Heart left ventricle (tissue), 16 donors: Measurements from ENCODE around the gene CARHSP1. TPM values are rescaled to one million over a fixed set of nuclear protein-coding genes. Genes with fewer than 3 reads are reported as not detected.

Source experiments
- ATAC-seq, 4 donors: fragments of 200-7000 bp; cut with Tn5 transposase; one replicate each; pipeline ENCODE4 v1.9.1; 2020 to 2022; ENCODE audit warnings: moderate library complexity in 4 of 4, mild to moderate bottlenecking in 3 of 4, moderate number of reproducible peaks in 1 of 4
- DNase-seq, 5 donors: peaks; one replicate each; pipeline ENCODE4 v3.0.0-alpha.2; 2020
- H3K27ac ChIP-seq, 12 donors: fragments of 200-600 bp; sonication (generic) in 4 of 12; one replicate each; pipeline versions ENCODE4 v1.5.0 to v1.8.0; 2016 to 2022; ENCODE audit warnings: mild to moderate bottlenecking in 2 of 12
- H3K27me3 ChIP-seq, 9 donors: fragments of 200-600 bp; sonication (generic) in 2 of 9; one replicate each; pipeline versions ENCODE4 v1.5.1 to v1.8.0; 2016 to 2022; ENCODE audit warnings: mild to moderate bottlenecking in 3 of 9
- H3K36me3 ChIP-seq, 9 donors: fragments of 200-600 bp; sonication (generic) in 2 of 9; one replicate each; pipeline versions ENCODE4 v1.5.0 to v1.8.0; 2018 to 2022; ENCODE audit warnings: mild to moderate bottlenecking in 2 of 9
- H3K4me1 ChIP-seq, 12 donors: fragments of 200-600 bp; sonication (generic) in 4 of 12; one replicate each; pipeline versions ENCODE4 v1.5.0 to v1.8.0; 2016 to 2022; ENCODE audit warnings: mild to moderate bottlenecking in 3 of 12
- H3K4me3 ChIP-seq, 12 donors: fragments of 200-600 bp; sonication (generic) in 4 of 12; one replicate each; pipeline versions ENCODE4 v1.5.0 to v1.8.0; 2017 to 2022; ENCODE audit warnings: mild to moderate bottlenecking in 9 of 12, moderate library complexity in 4 of 12
- H3K9me3 ChIP-seq, 12 donors: fragments of 200-600 bp; sonication (generic) in 4 of 12; one replicate each; pipeline versions ENCODE4 v1.5.0 to v1.8.0; 2016 to 2022; ENCODE audit warnings: mild to moderate bottlenecking in 1 of 12
- POLR2A ChIP-seq, 2 donors: fragments of 450-650 bp; IDR thresholded peaks; one replicate each; pipeline ENCODE4 v1.6.1; 2017; ENCODE audit warnings: antibody characterized with exemption in 2 of 2, mild to moderate bottlenecking in 2 of 2, moderate library complexity in 2 of 2
- WGBS, 4 donors: extraction: QIAGEN DNeasy Blood & Tissue Kit in 2 of 4; methylation state at CpG; one replicate each; pipeline versions ENCODE4 v1.1.5 to v1.1.7; 2013 to 2018; 5-methylcytosine and 5-hydroxymethylcytosine counted together
- intact Hi-C, 10 donors: fragments of 100-400 bp; cut with DNase I; formaldehyde crosslinking; loops; one replicate each; pipeline versions ENCODE4 v1.11.1 to v1.14.2; 2022
- polyA plus RNA-seq, 2 donors: library from polyadenylated mRNA; stranded (reverse); fragments of 200-250 nt; gene quantifications; one replicate each; pipeline ENCODE4 v1.2.3, GENCODE V29; 2013
- total RNA-seq, 9 donors: library from RNA; depleted of rRNA in 2 of 9; stranded (reverse); fragments of >200 nt in 2 of 9; fragmentation: NEBNext Ultra II Directional in 3 of 9; extraction: Animal tissue kit (Norgen Biotek cat#: 25700) in 3 of 9; gene quantifications; one replicate each; pipeline versions ENCODE4 v1.1.0 to v1.2.4, GENCODE V29; 2016 to 2023
- TF ChIP-seq, protein P1 (sequence below), 12 donors: fragments of 200-600 bp; sonication (generic) in 4 of 12; IDR thresholded peaks; one replicate each; pipeline versions ENCODE4 v1.5.0 to v1.8.0; 2018 to 2022; ENCODE audit warnings: antibody characterized with exemption in 12 of 12, mild to moderate bottlenecking in 5 of 12
- donor health status: ischemic (EF 13 %, LVEDD 7.1; RV severe dilation, severe dysfunction).
- donor health status: healthy with polysubstance abuse.
- donor health status: DM: no; HTN: yes; CAD: no.
- donor health status: DM: no; HTN: no; CAD: no.
- donor health status: ischemic (EF 25% LVEDD 6.9; RV normal size, moderate dysfunction).
- donor health status: ischemic (EF 25% LVEDD 5.7; RV mildly dilated, moderate dysfunction).
- donor health status: healthy.
- donor health status: DM: yes; HTN: yes; CAD: no.
- donor health status: ischemic (EF 35%, LVEDD 5.7; RV mildly dilated, moderate dysfunction).
- donor health status: nonischemic (EF 11% LVEDD 7.7; RV severe dilation, severe dysfunction).
- donor health status: DM: yes; HTN: yes; CAD: no.
- donor health status: PGD.
- donor health status: ischemic (EF 29% LVEDD 5.4; RV normal size, mild dysfunction).
- donor health status: nonischemic (EF 23%, LVEDD 6.1; RV moderate dilation, normal function).

CARHSP1 gene
- total and polyA plus RNA-seq, 11 donors = 20.0 to 62.4 (median 33.4) TPM

DNA sequence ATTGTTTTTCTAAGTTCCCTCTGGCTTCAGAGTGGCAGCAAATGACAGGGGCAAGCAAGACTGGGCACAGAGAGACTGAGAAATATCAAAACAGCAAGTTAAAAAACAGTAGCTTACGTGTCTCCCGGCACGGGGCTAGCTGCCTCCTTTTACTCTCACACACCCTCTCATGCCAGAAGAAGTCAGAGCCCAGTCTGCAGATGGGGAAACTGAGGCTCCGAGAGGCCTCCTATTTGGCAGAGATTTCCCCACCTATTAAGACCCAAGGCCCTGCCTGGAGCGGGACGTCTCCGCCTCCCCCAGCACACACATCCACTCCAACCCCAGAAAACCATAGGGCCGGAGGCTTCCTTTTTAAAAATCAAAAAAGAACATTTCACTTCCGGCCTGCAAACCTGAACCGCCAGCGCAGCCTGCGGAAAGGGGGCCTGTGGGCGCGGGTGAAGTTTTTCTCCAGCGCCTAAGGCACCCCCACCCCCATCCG lies 832 bp downstream of the CARHSP1 start:
- intact Hi-C loops = loop anchor here in 6 of 10 donors (2.0 to 5.0 kb wide), 3 partner anchors 25 to 71 kb away; partner anchors contain the start of genes PMM2 (in 6 of the 6) and TMEM186 (in 6 of the 6)

DNA sequence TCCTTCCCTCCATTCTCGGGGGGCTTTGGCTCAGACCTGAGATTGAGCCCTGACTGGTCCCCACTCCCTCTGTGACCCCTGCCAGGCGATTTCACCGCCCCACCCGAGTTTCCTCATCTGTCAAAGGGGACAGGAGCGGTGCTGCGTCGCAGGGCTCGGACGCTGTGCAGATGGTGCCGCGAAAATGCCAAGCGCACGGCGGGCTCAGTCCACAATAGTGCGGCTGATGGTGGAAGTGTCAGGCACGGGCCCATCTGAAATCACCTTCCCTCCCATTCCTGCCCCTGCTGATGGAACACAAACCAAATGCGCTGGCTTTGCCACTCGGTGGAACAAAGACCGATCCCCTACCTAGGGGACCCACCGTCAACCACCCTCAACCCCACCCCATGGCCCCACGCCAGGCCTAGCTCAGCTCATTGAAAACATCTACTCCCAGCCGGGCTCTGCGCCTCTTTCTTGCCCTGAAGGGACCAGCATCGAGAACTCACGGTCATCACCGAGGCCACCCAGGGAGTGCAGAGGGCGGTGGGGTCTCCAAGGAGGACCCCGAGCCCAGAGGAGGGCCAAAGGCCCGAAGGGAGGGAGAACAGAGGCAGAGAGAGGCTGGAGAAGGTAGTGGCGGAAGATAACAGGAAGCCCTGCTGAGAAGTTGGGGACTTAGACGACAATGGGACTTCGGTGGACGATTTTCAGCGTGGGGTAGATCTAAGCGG lies 1.4 kb downstream of the CARHSP1 start:
- H3K27ac ChIP-seq = peak overlapping the region; percentile 28 to 95 (median 90)

More for the DNA sequence above, 832 bp downstream of the CARHSP1 start:
- H3K27ac ChIP-seq = peak overlapping the region; percentile 28 to 95 (median 90)
- H3K9me3 ChIP-seq = no peaks in the 10 kb centered on the region
- TF ChIP-seq POLR2A (IDR thresholded peaks at IDR 0.05) = no peak
- TF ChIP-seq, protein P1, sequence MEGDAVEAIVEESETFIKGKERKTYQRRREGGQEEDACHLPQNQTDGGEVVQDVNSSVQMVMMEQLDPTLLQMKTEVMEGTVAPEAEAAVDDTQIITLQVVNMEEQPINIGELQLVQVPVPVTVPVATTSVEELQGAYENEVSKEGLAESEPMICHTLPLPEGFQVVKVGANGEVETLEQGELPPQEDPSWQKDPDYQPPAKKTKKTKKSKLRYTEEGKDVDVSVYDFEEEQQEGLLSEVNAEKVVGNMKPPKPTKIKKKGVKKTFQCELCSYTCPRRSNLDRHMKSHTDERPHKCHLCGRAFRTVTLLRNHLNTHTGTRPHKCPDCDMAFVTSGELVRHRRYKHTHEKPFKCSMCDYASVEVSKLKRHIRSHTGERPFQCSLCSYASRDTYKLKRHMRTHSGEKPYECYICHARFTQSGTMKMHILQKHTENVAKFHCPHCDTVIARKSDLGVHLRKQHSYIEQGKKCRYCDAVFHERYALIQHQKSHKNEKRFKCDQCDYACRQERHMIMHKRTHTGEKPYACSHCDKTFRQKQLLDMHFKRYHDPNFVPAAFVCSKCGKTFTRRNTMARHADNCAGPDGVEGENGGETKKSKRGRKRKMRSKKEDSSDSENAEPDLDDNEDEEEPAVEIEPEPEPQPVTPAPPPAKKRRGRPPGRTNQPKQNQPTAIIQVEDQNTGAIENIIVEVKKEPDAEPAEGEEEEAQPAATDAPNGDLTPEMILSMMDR (IDR thresholded peaks at IDR 0.05) = no peak
- peak overlapping the region; percentile 60 to 97 (median 74) for H3K4me3 ChIP-seq
- WGBS, 4 donors = 0 to 4% (median 1%) methylated on average over 15 to 16 of the region's 16 CpGs
- H3K36me3 ChIP-seq = no peaks in the 10 kb centered on the region
- H3K27me3 ChIP-seq = no peaks in the 10 kb centered on the region
- DNase-seq (no peak), ATAC-seq (no peak)
- peaks cover 0 to 70% (median 48%) of the 10 kb centered on the region in 12 donors for H3K4me1 ChIP-seq

DNA sequence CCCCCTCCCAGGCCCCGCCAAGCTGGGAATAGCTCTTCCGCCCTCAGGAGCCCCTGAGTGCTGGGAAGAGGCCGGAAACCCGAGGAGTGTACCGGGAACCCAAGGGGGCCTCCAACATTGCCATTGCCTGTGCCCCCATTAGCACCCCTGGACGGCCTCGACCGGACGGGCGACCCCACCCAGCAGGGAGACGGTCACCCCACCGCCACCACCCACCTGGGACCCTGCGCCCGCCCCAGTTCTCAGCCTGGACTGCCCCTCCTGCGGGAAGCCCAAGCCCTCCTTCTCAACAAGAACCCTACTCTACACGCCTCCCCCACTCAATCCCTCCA lies 2.0 kb downstream of the CARHSP1 start:
- Histone ChIP-seq H3K4me3 (peak overlapping the region; percentile 60 to 97 (median 74)), H3K27me3 (no peaks in the 10 kb centered on the region), H3K36me3 (no peaks in the 10 kb centered on the region), H3K9me3 (no peaks in the 10 kb centered on the region), H3K27ac (peak overlapping the region; percentile 28 to 95 (median 90)), H3K4me1 (peaks cover 0 to 76% (median 52%) of the 10 kb centered on the region in 12 donors)
- TF ChIP-seq, protein P1 (IDR thresholded peaks at IDR 0.05) = no peak
- no peak for TF ChIP-seq POLR2A (IDR thresholded peaks at IDR 0.05)
- DNase-seq = peak in 1 of 5 donors; percentile 55
- peak in 1 of 4 donors; percentile 2 for ATAC-seq
- 16 to 23% (median 21%) methylated on average over 12 to 16 of the region's 16 CpGs for WGBS, 4 donors
- intact Hi-C loops = loop anchor here in 5 of 10 donors (5.0 kb wide), 1 partner anchor 70 kb away; the partner anchor contains the start of genes PMM2 (in 5 of the 5) and TMEM186 (in 5 of the 5)

More for the DNA sequence above, 1.4 kb downstream of the CARHSP1 start:
- no peaks in the 10 kb centered on the region for H3K27me3 ChIP-seq
- peaks cover 0 to 71% (median 49%) of the 10 kb centered on the region in 12 donors for H3K4me1 ChIP-seq
- WGBS, 4 donors = 12 to 20% (median 15%) methylated on average over 32 to 35 of the region's 35 CpGs
- no peak for ATAC-seq
- DNase-seq = peak in 4 of 5 donors; percentile 51 to 67 (median 59)
- peak overlapping the region; percentile 60 to 97 (median 74) for H3K4me3 ChIP-seq
- intact Hi-C loops = loop anchor here in 5 of 10 donors (5.0 kb wide), 1 partner anchor 70 kb away; the partner anchor contains the start of genes PMM2 (in 5 of the 5) and TMEM186 (in 5 of the 5)
- no peak for TF ChIP-seq POLR2A (IDR thresholded peaks at IDR 0.05)
- TF ChIP-seq, protein P1 (IDR thresholded peaks at IDR 0.05) = no peak
- H3K36me3 ChIP-seq = no peaks in the 10 kb centered on the region
- no peaks in the 10 kb centered on the region for H3K9me3 ChIP-seq
